Uterus (tissue), 2 donors: ENCODE measurements around the gene TBC1D13.

ENCODE experiments used
- POLR2A ChIP-seq, 2 donors: fragments of 450-650 bp; IDR thresholded peaks; one replicate each; pipeline ENCODE4 v1.6.1; 2016; ENCODE audit warnings: antibody characterized with exemption in 2 of 2, mild to moderate bottlenecking in 1 of 2, moderate library complexity in 1 of 2
- TF ChIP-seq, protein P1 (sequence below), 4 experiments: fragments of 200-600 bp in 2 of 4; fragments of 450-650 bp in 2 of 4; sonication (generic) in 2 of 4; IDR thresholded peaks; one replicate each; pipeline ENCODE4 v1.5.1; 2016 to 2019; ENCODE audit warnings: antibody characterized with exemption in 4 of 4, mild to moderate bottlenecking in 2 of 4, moderate library complexity in 1 of 4

DNA sequence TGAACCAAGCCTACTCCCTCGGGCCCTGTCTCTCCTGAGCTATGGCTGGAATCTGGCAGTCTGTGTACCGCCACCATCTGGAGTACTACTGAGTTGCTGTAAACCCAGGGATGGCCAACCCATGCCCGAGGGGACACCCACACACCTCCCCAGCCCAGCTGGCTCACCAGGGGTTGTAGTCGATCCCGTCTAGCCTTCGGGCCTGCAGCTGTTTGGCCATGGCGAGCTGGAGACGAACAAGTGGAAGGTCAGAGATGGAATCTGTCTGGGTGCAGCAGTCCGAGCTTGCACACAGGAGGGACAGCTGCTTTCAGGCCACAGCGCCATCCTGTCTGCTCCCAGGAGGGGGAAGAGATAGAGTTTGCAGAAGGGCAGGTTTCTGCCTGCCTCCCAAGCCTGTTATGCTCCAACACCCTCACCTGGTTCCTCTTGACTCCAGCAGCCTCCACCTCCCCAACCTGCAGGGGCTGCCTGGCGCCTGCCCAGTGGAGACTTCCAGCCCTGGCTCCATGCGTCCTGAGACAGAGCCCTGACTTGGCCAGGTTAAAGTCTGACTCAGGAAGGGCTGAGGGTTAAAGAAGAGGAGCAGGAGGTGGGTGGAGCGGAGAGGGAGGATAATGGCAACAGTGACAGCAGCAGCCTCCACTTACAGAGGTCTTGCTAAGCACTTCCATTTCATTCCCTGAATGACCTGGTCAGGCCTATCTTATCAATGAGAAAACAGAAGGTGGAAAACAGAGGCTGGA, 58.3 kb downstream of the TBC1D13 start:
- TF ChIP-seq, protein P1, sequence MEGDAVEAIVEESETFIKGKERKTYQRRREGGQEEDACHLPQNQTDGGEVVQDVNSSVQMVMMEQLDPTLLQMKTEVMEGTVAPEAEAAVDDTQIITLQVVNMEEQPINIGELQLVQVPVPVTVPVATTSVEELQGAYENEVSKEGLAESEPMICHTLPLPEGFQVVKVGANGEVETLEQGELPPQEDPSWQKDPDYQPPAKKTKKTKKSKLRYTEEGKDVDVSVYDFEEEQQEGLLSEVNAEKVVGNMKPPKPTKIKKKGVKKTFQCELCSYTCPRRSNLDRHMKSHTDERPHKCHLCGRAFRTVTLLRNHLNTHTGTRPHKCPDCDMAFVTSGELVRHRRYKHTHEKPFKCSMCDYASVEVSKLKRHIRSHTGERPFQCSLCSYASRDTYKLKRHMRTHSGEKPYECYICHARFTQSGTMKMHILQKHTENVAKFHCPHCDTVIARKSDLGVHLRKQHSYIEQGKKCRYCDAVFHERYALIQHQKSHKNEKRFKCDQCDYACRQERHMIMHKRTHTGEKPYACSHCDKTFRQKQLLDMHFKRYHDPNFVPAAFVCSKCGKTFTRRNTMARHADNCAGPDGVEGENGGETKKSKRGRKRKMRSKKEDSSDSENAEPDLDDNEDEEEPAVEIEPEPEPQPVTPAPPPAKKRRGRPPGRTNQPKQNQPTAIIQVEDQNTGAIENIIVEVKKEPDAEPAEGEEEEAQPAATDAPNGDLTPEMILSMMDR (IDR thresholded peaks at IDR 0.05), result no peak
- no peak for TF ChIP-seq POLR2A (IDR thresholded peaks at IDR 0.05)
